DOHH2 (cell line): ENCODE results near the gene ITPA.

Experiments used
- EZH2phosphoT487 ChIP-seq: fragments of 200-600 bp; sonication (generic); IDR thresholded peaks from 2 replicates; pipeline ENCODE4 v1.6.1; 2017; ENCODE audit warnings: borderline replicate concordance, mild to moderate bottlenecking, antibody characterized with exemption, low read length, moderate library complexity, mixed read lengths
- TF ChIP-seq, protein P1 (sequence below): fragments of 200-600 bp; sonication (generic); IDR thresholded peaks from one replicate; pipeline ENCODE4 v1.5.1; 2014; ENCODE audit warnings: antibody characterized with exemption, mild to moderate bottlenecking, low read depth, low read length; ENCODE audit not compliant: poor library complexity, severe bottlenecking

DNA sequence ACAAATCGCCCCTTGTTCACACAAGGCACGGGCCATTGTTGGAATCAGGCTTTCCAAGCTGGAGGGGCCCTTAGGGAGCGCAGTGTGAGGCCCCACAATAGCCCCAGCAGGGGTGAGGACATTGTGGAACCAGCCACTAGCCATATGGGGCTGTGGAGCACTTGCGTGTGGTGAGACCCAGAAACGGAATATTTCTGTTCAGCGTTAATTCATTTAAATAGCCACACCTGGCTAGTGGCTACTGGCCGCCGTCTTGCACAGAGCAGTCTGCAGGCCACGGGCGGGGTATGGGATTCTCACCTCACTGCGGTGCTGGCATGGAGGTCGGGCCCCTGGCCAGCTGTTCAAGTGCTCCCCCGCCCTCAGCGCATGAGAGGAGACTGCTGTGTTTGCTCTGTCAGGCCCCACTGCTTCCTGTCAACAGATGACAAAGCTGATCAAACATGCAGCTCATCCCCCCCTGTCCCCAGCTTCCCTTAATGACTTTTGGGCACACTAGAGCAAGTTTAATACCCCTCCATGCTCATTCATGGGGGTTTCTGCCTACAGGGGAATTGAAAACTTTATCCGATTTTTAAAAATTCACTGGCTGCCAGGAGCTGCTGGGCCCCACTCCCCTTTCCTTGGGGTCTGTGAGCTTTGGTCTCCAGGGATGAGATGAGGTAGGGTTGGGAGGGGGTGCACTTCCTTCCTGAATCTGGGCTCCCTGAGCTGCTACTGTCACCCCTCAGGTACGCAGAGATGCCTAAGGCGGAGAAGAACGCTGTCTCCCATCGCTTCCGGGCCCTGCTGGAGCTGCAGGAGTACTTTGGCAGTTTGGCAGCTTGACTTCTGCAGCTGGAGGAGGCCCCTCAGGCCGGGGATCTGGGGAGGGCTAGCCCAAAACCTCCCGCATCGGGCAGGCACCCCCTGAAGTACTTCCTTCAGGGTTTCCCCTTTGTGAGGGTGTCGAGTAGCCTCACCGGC, 13.6 kb downstream of the ITPA start:
- TF ChIP-seq, protein P1, sequence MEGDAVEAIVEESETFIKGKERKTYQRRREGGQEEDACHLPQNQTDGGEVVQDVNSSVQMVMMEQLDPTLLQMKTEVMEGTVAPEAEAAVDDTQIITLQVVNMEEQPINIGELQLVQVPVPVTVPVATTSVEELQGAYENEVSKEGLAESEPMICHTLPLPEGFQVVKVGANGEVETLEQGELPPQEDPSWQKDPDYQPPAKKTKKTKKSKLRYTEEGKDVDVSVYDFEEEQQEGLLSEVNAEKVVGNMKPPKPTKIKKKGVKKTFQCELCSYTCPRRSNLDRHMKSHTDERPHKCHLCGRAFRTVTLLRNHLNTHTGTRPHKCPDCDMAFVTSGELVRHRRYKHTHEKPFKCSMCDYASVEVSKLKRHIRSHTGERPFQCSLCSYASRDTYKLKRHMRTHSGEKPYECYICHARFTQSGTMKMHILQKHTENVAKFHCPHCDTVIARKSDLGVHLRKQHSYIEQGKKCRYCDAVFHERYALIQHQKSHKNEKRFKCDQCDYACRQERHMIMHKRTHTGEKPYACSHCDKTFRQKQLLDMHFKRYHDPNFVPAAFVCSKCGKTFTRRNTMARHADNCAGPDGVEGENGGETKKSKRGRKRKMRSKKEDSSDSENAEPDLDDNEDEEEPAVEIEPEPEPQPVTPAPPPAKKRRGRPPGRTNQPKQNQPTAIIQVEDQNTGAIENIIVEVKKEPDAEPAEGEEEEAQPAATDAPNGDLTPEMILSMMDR = no peak
- no peak for TF ChIP-seq EZH2phosphoT487
